GM21528 (cell line): ENCODE measurements around the gene TAF3.
"Not testable (repeated sequence)": the region's sequence is repeated elsewhere in the genome, so short reads cannot be mapped to it uniquely, and the experiment has no call there.

Source experiments
- ATAC-seq: cut with Tn5 transposase; IDR thresholded peaks from one replicate; pipeline ENCODE4 v1.9.1; 2021; ENCODE audit warnings: mild to moderate bottlenecking, moderate library complexity; ENCODE audit not compliant: unreplicated experiment, low FRiP score

TAF3 gene

GRCh38 chr10:8014649-8015048 lies 196.3 kb downstream of the TAF3 start:
- ATAC-seq: no peak

GRCh38 chr10:8017277-8017676 lies 199.0 kb downstream of the TAF3 start:
- ATAC-seq: no peak

GRCh38 chr10:8023321-8023720 lies 205.0 kb downstream of the TAF3 start:
- ATAC-seq: no peak

GRCh38 chr10:8023851-8024250 lies 205.5 kb downstream of the TAF3 start:
- no peak for ATAC-seq

GRCh38 chr10:8026349-8027259 lies 208.3 kb downstream of the TAF3 start:
- ATAC-seq: no peak

GRCh38 chr10:8031211-8031610 lies 212.9 kb downstream of the TAF3 start:
- ATAC-seq: not testable (repeated sequence)

GRCh38 chr10:8032558-8032957 lies 214.3 kb downstream of the TAF3 start:
- ATAC-seq: no peak

GRCh38 chr10:8033812-8034465 lies 215.6 kb downstream of the TAF3 start:
- ATAC-seq: no peak

GRCh38 chr10:8034466-8035005 lies 216.2 kb downstream of the TAF3 start:
- no peak for ATAC-seq

GRCh38 chr10:8035006-8035640 lies 216.8 kb downstream of the TAF3 start:
- no peak for ATAC-seq

GRCh38 chr10:8035641-8036470 lies 217.6 kb downstream of the TAF3 start:
- no peak for ATAC-seq

GRCh38 chr10:8036506-8037198 lies 218.3 kb downstream of the TAF3 start:
- no peak for ATAC-seq

GRCh38 chr10:8037199-8037801 lies 219.0 kb downstream of the TAF3 start:
- ATAC-seq: no peak

GRCh38 chr10:8037941-8038894 lies 219.9 kb downstream of the TAF3 start:
- no peak for ATAC-seq

- no peak for ATAC-seq
Measured at GRCh38 chr10:8039321-8039881, 221.1 kb downstream of the TAF3 start.

- no peak for ATAC-seq
Measured at GRCh38 chr10:8040651-8041050, 222.3 kb downstream of the TAF3 start.

- no peak for ATAC-seq
Measured at GRCh38 chr10:8041284-8041991, 223.1 kb downstream of the TAF3 start.
